Activated CD8-positive, alpha-beta memory T cell treated with anti-CD3 and anti-CD28 coated beads, Interleukin-2, amount 50 U/mL, for 4 hours (primary cell): Measurements from ENCODE around the gene PPP6C.
A peak's percentile ranks its signal among the peaks of the same experiment; 100 is the strongest.
"Not testable (repeated sequence)": the region's sequence is repeated elsewhere in the genome, so short reads cannot be mapped to it uniquely, and the experiment has no call there.

Experiments
- DNase-seq: peaks from one replicate; pipeline ENCODE4 v3.0.0-alpha.2; 2020

Gene PPP6C

DNA sequence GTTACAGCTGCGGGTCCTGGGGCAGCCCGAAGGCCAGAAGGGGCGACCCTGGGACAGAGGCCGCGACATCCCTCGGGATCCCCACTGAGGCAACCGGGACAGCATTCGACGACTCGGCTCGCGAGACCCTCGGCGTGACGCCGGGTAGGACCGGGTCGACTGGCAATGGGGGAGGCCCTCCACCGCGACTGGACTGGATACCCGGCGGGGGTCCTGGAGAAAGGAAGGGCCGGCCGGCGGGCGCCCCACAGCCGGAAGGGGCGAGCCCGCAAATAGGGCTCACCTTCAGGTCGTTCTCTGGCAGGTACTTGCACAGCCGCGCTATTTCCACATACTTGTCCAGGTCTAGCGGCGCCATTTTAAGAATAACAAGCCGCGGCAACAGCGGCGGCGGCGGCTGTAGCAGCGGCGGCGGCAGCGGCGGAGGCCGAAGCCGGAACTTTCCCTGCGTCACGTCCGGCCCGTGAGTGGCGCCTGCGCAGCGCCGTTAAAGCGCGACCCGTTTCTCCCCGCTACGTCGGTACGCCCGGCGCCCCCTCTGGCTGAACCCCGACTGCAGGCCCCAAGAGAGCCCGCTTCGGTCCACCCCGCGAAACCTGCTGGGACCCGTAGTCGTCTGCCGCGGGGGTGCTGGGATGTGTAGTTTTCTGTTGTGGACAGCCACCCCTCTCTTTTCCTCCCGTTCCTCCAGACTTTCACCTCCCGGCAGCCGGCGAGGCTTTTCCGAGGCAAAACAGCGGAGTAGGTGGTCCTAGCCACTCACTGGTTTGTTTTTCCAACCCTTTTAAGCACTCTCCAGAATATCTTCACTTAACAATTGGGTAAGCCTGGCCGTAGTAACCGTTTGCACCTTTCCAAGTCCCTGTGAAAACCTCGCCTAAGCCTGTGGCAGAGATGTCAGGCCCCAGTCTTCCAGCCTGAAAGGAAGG, at the start of gene PPP6C:
TSS of gene PPP6C (minus strand) at position 443 of the 929 bp plus-strand sequence. CDS start at position 358, 85 bp downstream.
- DNase-seq = peak; percentile 98

- DNase-seq = no peak
Measured at GRCh38 chr9:125238915-125239446, 49.4 kb upstream of the PPP6C start.

DNA sequence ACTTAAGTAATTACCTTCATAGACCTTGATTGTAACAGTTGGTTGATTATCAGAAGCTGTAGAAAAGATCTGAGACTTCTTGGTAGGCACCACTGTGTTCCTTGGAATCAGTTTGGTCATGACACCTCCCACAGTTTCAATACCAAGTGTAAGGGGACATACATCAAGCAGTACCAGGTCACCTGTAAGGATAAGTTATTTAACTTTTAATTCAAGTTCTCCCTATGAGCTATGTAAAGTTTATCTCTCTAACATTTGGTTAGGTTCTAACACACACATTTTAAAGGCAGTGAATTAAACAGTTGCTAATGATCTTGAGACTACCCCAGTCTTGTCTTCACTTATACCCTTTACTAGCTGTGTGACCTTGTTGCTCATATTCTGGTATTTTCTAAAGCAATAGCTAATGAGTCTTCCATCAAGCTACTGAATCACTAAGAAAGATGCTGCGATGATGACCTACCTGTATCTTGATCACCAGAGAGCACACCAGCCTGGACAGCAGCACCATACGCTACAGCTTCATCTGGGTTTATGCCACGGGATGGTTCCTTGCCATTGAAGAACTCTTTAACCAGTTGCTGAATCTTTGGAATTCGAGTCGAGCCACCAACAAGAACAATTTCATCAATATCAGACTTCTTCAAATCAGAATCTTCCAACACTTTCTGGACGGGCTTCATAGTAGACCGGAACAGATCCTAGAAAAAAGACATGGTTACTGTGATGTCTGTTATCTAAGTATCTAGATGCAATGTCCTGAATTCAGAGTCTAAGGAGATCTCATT, 48.7 kb upstream of the PPP6C start:
- no peak for DNase-seq

DNA sequence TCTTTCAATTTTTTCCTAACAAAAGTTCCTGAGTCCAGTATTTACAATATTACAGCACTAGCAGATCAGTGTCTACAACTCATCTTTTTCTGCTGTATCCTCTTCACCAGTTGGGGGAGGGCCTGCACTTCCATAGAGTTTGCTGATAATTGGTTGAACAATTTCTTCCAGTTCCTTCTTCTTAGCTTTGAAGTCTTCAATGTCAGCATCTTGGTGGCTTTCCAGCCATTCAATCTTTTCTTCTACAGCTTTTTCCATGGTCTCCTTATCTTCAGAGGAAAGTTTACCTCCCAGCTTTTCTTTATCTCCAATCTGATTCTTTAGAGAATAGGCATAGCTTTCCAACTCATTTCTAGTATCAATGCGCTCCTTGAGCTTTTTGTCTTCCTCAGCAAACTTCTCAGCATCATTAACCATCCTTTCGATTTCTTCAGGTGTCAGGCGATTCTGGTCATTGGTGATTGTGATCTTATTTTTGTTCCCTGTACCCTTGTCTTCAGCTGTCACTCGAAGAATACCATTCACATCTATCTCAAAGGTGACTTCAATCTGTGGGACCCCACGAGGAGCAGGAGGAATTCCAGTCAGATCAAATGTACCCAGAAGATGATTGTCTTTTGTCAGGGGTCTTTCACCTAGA, 47.0 kb upstream of the PPP6C start:
- not testable (repeated sequence) for DNase-seq

DNA sequence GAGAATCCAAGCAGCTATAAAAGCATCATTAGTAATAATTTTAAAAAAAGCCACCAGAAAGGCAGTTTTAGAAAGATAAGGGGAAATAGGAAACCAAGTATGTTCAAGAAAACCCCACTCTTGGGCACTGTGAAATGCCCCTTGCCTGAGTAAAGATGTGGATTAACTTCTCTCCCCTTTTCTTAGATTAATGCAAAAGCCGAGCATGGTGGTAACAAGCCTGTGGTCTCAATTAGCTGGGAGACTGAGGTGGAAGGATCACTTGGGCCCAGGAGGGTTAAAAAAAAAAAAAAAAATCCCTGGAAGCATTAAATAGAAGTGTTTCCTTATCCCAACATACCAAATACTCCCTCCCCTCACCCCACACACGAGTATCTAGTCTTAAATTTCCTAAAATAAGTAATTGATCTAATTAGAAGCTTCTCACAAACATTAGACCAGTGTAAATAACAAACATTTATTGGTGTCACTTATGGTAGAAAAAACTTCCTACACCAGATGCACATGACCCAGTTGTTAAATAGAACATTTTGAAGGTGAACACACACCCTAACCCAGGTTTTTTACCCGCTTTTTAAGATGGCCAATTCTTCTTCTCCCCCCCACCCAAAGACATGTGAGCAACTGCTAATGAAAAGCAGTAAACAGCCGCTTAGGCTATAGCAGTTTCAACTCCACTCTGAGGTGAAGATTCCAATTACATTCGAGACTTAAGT, 46.4 kb upstream of the PPP6C start:
- DNase-seq = no peak

GRCh38 chr9:125234099-125234498, 44.5 kb upstream of the PPP6C start:
- DNase-seq = not testable (repeated sequence)

- no peak for DNase-seq
Measured at GRCh38 chr9:125233678-125234077, 44.1 kb upstream of the PPP6C start.

DNA sequence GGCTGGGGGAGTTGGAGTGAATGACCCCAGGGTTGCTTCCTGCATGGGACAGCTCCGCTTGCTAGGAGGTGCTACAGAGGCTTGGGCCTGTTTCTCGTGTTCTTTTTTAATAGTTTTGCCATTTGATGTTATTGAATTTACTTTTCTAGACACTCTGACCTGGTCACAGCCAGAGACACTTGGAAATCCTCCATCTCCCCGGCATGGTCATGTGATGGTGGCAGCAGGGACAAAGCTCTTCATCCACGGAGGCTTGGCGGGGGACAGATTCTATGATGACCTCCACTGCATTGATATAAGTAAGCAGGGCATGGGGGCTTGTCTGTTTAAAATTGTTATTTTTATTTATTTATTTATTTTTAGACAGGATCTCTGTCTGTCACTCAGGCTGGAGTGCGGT, 38.2 kb upstream of the PPP6C start:
- no peak for DNase-seq

GRCh38 chr9:125224858-125225257, 35.3 kb upstream of the PPP6C start:
- not testable (repeated sequence) for DNase-seq

- DNase-seq = no peak
Measured at GRCh38 chr9:125218621-125219020, 29.0 kb upstream of the PPP6C start.

DNA sequence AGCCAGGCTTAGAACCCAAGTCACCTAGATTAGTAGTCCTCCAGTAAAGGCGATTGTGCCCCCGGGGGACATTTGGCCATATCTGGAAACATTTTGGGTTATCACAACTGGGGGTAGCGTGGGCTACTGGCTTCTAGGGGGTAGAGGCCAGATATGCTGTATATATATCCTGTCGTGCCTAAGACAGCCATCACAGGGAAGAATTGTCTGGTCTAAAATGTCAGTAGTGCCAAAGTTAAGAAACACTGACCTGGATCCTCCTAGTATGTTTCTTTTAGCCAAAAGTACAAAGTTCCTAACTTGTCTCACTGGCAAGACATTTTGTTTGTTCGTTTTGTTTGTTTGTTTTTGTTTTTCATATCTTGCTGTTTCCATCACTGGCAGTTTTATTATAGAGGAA, 24.6 kb upstream of the PPP6C start:
- DNase-seq = no peak

GRCh38 chr9:125204477-125204876, 14.9 kb upstream of the PPP6C start:
- DNase-seq = no peak

GRCh38 chr9:125202846-125203618, 13.4 kb upstream of the PPP6C start:
- DNase-seq = no peak

DNA sequence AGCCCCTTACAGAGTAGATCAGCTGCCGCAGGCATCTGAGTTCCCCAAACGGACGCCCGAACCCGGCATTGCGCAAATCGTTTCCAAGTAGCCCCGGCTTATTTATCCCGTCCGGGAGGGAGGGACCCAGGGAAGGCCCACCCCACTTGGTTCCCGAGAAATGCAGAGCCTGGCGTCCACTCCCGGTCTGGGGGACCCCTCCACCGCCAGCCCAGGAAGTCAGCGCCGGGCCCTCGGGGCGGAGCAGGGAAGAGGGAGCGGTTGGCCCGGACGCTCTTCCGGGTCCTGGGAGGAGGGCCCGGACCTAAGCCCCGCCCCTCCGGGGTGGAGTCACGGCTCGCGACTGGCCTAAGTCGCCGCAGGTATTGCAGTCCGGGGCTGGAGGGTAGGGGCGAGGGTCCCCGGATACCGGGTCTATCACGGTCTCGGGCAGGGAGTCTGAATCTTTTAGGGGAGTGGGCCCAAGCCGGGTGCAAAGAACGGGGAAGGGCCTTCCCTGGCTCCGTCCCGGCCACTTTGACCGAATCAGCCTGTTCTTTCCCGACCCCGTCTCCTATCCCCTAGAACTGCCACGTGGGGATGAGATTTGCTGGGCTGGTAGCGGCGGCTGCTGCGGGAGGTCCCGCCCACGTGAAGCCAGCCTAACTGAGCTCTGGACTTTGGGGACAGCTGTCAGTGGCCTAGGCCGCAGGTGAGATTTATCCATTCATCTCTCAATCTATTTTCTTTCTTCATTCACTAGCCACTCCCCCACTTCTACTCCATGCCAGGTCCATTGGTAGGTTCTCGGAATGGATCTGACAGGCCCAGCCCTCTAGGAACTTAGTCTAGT, 10.8 kb upstream of the PPP6C start, which contains the start of gene RABEPK:
TSS of gene RABEPK (plus strand) at position 327 of the 832 bp plus-strand sequence. CDS start 2,472 bp downstream, outside the sequence.
- DNase-seq = peak; percentile 91

GRCh38 chr9:125195591-125195990, 6.0 kb upstream of the PPP6C start:
- DNase-seq = not testable (repeated sequence)

- not testable (repeated sequence) for DNase-seq
Measured at GRCh38 chr9:125194466-125194865, 4.9 kb upstream of the PPP6C start.

DNA sequence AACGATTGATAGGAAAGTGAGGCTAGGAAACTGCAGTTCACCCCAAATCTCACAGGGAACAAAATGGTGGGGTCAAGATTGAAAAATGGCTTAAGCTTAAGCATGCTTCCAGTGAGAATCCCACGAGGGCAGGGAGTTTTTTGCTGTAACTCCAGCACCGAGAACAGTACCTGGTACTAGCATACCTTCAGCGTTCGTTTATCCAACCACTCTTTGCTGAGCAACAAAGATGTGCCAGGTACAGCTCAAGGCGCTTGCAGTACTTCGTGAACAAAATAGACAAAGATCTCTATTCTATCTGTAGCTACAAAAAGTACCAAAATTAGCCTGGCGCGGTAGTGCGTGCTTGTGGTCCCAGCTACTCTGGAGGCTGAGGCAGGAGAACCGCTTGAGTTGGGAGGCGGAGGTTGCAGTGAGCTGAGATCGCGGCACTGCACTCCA, 778 bp upstream of the PPP6C start:
- no peak for DNase-seq

DNA sequence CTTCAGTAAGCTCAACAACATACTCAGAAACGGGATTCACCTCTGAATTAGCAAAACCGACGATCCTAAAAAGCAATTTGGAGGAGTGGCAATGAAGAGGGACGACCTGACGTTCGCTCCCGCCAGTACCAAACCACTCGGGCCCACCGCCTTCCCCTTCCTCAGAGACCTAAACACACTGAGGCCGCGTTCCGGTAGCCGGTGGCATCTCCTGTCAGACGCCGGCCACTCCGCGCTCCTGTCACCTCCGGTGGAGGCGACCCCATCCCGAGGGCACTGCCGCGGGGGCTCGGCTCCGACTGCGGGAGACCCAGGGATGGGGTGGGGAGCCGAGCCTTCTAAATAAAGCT, 617 bp downstream of the PPP6C start:
- DNase-seq = no peak

DNA sequence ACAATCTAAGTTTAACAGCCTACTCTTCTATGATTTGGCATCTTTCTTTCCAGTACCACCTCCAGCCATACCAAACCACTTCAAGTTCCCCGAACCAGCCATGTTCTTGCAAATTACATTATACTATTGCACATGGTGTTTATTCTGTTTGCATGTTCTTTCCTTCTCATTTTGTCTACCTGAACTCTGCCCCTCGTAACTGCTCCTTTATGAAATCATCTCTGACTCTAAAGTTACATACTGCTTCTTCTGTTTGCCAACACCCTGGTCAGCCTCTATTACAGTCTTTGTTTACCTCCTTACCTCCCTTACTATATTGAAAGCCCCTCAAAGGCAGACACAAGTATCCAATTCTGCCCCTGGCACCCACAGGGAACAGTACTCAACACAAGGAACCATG, 6.0 kb downstream of the PPP6C start:
- no peak for DNase-seq

- DNase-seq = no peak
Measured at GRCh38 chr9:125183054-125183453, 6.5 kb downstream of the PPP6C start.
